NCI-H146 (cell line): ENCODE data around the gene CLDN2.

Experiments
- DNase-seq: peaks from one replicate; lab custom pipeline; 2025; lab: John Stamatoyannopoulos, UW

Gene CLDN2

DNA sequence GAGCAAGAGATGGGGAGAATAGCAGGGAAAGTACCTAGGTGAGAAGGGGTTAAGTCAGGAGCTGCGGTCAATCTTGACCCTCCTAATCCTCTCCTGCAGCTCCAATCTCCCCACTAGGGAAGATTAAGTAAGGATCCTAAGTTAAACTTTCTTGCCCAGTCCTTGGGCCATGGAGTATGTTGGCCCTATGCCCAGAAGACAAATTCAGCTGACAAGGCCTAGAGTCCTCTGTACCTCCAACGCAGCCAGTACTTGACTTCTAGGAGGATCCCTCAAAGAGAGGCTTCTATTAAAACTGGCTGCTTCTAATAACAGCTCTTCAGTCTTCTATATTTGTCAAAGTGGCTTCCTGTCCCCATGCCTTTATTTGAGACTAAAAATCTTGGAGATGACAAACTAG is 1.4 kb downstream of the CLDN2 start:
- DNase-seq: no peak

DNA sequence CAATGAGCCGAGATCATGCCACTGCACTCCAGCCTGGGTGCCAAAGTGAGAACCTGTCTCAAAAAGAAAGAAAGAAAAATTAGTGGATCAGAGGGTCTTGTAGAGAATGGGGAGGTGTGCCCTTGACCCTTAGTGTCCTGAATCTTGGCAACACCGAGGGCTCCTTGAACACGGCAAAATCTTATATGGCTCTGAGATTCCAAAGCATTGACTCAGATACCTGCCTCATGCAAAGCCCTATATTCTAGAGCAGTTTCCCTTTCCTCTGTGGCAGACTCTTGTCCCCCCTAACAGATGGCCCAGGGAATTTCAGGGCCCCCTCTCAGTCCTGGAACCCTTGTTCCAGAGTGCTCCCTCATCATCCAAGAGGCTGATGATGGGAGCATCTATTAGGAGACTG is 6.8 kb downstream of the CLDN2 start:
- DNase-seq: no peak

DNA sequence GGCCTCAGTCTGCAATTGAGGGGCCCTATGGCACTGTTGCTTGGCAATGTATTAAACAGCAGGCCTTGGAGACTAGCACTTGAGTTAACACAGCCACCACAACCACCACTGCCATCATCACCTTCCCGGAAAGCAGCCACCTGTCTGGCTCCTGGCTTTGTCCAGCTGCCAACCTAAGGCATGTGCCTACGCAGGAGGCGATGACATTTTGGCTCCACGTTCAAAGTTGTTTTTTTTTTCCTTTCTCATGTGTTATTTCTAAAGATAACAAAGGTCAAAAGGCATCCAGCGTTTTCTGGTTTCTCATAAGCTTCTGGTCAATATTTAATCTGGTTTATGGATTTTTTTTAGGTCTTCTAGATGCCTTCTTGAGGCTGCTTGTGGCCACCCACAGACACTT is 7.5 kb downstream of the CLDN2 start:
- no peak for DNase-seq

DNA sequence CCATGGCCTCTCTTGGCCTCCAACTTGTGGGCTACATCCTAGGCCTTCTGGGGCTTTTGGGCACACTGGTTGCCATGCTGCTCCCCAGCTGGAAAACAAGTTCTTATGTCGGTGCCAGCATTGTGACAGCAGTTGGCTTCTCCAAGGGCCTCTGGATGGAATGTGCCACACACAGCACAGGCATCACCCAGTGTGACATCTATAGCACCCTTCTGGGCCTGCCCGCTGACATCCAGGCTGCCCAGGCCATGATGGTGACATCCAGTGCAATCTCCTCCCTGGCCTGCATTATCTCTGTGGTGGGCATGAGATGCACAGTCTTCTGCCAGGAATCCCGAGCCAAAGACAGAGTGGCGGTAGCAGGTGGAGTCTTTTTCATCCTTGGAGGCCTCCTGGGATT is 8.0 kb downstream of the CLDN2 start:
- no peak for DNase-seq

DNA sequence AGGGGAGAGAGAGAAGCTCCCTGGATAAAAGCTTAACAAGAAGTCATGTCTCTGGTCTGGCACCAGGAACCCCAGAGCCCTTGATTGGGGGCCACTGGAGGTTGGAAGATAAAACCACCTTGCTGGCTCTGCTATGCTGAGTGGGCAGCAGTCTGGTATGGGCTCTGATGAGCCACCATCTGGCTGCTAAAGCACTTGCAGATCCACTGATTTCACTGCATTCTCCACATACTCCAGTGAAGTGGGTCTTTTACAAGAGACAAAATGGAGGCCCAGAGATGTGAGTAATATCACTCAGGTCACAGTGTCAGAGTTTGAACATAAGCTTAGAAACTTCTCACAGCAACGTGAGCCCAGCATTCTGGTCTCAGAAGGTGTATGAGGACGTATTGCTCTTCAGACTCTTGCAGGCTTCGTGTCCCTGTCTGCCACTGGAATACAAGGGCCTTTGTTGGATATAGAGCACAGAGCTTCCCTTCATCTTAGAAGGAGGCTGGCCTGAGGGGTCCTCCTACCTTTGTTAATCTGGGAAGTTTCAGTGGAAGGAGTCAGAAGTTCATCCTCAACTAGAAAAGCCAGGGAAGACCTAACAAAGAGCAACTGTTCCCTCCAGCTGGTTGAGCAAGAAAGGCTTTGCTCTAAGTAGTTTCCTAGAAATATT is 11.8 kb downstream of the CLDN2 start:
- no peak for DNase-seq

DNA sequence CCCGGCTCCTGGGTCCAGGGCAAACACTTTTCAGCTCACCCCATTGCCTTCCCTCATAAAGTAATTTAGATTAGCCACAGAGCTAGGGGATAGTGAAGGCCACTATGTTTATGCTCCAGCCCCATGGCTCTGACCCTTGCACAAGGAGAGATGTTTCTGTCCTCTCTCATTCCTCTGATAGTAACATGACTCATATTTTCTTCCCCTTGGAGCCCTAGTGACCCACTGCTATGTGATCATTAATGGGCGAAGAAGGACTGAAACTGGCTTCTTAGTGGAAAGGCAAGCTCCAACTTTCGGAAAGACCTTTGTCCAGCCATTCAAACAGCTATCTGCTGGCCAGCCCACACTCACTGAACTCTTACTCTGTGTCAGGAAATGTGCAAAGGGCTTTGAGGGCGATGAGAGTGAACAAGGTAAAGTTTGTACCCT is 12.3 kb downstream of the CLDN2 start:
- no peak for DNase-seq

DNA sequence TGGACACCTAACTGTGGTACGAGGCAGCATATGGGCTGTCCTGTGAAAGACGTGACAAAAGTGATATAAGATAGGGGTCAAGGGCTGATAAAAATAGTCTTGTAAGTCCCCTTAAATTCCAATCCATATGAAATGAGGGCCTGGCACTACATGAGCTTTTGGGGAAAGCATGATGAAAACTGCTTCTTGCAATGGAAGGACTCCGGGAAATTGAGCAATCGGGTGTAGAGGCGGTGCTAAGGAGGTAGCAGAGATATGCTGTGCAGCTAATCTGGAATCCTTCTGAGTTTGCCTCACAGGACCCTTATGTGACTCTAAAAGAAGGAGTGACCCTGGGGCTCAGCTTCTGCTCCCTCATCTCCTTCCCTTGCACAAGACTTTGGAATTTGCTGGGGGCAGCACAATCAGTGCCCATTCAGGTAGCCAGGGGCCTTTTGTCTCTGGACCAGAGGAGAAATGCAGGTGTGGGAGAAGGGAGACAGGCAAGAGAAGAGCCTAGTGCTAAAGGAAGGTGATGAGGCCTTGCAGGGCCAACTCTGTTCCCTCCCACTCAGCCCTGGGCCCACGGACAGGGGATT is 12.8 kb downstream of the CLDN2 start:
- DNase-seq: no peak

DNA sequence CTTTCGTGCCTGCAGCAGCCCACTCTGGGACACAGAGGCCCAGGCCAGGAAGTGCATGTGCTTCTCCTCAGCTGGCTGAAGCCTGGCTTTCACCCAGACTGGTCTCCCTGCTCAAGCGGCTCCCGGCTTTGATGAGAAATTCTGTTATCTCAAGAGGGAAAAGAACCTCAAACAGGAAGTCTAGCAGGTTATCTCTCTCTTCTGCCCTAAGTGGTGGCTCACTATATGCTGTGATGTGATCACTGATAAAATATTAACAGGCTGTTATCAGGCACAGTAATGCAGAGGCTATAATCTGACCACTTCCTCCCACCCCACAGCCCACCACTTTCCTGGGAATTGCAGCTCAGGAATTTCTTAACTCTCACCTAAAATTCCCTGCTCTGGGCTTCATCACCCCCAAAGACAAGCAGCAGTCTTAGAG is 13.3 kb downstream of the CLDN2 start:
- no peak for DNase-seq

DNA sequence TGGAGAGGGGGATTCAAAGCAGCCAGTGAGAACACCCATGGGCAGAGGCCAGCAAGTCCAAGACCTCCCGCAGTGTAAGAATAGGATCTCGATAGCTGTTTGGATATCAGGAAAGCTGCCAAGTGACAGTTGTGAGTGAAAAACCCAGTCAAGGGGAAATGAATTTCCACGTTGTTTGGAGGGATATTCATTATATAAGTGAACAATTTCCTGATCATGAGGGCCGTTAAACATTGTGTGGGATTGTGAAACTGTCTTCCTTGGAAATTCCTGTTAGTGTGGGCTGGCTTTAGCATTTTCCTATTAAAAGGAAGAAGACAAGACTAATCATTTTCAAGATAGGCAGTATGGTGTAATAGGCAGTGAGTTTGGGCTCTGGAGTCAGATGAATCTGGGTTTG is 15.0 kb downstream of the CLDN2 start:
- DNase-seq: no peak

DNA sequence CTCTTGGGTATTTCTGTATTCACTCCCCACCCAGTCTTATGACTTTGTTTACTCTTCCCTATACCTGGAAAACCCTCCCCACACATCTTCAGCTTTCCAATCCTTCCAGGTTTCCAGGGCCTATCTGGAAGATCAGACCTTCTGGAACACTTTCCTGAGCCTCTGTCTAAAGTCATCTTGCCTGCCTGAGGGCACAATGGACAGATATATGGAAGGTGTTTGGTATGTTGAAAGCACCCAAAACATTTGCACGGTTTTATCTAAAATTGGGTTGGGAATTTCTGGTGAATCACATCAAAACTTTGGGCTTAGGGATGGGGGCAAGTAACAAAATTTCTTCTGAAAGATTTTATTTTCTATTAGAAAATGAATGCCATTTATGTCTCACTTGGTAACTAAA is 16.0 kb downstream of the CLDN2 start:
- no peak for DNase-seq

DNA sequence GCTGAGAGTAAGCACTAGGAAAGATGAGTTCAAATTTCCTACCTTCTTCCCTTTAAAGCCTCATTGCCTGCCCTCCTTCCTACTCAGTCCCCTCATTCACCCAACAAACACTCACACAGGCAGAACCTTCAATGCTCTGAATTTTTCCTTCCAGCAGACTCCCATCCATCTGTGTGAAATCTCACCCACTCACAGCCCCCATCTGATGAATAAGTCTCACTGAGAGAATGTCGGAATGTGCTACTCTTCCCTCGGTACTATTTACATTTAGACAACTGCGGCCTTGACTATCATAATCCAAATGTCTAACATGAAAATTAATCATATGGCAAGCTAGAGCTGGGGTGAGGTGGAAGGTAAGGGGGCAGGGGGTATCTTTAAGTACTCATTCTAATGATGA is 19.4 kb downstream of the CLDN2 start:
- DNase-seq: no peak

DNA sequence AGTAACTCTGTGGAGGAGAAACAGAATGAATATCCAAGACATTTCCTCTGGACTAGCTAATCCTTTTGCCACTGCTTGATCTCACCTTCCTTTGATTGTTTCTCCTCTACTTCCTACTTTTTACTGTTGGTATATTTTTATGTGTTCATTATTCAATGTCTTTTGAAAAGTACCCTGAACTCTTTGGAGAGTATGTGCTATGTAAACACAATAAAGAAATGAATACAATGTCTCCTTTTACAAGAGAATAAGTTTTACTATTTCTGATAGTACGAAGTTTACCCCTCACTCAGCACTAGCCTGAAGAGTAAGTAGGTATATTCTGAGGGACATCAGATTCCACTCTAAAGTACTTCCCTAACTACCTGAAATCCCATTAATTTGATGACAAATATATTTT is 19.9 kb downstream of the CLDN2 start:
- DNase-seq: no peak

DNA sequence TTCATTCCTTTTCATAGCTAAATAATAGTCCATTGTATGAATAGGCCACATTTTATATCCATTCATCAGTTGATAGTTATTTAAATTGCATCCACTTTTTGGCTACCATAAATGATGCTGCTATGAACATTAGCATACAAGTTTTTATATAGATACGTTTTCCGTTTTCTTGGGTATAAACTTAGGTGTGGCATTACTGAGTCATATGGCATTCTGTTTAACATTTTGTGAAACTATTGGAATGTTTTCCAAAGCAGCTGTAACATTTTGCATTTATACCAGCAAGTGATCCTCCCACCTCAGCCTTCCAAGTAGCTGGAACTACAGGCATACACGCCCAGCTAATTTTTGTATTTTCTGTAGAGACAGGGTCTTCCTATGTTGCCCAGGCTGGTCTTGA is 26.3 kb downstream of the CLDN2 start:
- no peak for DNase-seq

DNA sequence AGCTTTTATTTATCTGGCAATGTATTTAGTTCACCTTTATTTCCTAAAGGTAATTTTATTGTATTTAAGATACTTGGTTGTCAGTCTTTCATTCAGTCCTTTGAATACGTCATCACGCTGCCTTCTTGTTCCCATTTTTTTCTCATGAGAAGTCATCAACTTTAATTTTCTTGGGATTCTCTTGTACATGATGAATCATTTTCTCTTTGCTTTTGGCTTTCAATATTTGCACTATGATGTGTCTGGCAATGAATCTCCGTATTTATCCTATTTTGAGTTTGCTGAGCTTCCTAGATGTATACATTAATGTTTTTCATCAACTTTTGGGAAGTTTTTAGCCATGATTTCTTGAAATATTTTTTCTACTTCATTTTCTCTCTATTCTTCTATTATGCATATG is 28.4 kb downstream of the CLDN2 start:
- DNase-seq: no peak

DNA sequence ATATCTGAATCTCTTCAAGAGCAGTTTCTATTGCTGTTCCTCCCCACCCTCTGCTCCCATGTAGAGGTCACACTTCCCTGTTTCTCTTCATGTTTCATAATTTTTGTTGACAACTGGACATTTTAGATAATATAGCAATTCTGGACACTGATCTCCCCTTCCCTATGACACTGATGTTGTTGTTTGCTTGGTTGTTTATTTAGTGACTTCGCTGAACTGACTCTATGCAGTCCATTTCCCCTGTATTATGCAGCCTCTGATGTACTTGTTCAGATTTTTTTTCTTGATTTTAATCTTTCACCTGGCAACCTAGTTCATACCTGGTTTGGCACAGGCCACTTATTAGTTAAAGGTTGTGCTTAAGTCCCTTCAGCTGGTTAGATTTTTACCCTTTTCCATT is 29.2 kb downstream of the CLDN2 start:
- no peak for DNase-seq

DNA sequence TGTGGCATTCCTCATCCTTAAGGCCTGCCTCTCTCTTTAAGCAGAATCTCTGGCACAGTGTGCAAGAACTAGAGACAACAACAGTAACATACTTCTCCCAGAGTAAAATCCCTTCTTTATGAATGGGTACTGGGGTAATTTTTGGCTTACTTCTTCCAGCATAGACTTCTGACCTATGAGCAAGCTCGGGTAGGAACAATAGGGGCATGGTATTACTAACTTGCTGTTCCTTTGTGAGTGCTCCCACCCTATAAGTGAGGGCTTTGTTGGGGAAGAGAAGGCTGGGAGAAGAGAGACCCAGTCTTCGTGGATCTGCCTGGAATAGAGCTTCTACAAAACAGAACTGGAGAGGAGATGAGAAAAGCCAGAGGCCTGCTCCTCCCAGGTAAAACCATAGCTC is 30.2 kb downstream of the CLDN2 start:
- DNase-seq: no peak

DNA sequence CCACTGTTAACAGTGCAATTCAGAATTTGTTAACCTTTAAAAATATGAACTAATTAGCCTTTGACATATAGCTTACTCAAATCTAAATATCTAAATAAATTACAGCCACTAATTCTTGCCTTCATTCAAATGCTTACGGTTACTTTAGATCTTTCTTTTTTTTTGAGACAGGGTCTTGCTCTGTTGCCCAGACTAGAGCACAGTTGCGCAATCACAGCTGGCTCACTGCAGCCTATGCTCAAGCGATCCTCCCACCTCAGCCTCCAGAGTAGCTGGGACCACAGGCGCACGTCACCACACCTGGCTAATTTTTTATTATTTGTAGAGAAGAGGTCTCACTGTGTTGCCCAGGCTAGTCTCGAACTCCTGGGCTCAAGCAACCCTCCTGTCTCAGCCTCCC is 31.0 kb downstream of the CLDN2 start:
- no peak for DNase-seq

DNA sequence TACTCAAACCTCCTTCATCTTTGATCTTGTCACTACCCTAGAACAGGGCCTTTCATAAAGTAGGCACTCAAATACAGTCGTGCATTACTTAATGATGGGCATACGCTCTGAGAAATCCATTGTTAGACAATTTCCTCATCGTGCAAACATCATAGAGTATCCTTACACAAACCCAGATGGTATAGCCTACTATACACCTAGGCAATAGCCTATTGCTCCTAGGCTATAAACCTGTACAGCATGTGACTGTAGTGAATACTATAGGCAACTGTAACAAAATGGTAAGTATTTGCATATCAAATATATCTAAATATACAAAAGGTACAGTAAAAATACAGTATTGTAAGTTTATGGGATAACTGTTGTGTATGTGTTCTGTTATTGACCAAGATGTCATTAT is 31.9 kb downstream of the CLDN2 start:
- DNase-seq: no peak

DNA sequence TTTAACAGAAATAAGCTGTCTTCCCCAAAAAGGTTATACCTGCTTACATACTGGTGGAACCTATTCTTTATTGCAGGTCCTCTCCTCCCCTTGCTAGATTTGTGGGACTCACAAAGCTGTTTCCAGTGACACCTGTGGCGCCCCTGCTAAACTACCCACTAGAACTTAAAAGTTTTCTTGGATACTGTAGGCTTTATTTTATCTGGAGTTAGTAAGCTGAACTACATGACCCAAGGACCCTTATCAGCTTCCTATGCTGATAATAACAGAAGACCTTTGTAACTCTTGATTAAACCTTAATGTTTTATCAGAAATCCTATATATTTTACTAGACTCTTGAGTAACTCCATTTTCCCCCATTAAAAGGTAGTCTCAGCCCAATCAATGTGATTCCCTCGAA is 32.3 kb downstream of the CLDN2 start:
- DNase-seq: no peak

DNA sequence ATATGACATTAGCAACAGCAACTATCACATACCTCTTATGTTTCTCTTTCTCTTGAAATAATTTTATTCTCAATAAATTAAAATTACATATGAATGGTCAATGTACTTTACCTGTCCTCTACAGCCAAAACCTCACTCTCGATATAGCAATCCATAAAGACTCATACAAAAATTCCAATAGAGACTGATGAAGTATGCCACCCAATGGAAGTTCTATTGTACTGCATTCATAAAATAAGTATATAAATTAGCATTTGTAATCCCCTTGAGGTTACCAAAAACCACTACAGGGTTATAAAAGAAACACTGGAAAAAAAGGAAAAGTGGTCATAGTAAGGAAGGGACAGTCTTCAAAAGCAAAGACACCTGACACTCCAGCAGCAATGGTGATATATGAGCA is 32.8 kb downstream of the CLDN2 start:
- no peak for DNase-seq

DNA sequence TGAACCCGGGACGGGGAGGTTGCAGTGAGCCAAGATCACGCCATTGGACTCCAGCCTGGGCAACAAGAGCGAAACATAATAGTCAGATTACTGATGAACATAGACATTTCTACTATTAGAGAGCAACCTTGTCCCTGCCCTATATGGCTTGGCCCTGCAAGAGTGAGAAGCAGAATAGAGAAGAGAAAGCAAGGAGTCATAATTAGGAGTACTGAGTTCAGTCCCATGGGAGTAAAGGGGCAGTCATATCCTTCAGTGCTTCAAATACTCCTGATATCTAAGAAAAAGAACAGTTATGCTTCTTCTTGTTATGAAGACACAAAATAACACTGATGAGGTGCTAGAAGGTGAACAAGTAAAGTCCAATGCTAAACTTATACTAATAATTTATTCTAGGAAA is 33.8 kb downstream of the CLDN2 start:
- DNase-seq: no peak

DNA sequence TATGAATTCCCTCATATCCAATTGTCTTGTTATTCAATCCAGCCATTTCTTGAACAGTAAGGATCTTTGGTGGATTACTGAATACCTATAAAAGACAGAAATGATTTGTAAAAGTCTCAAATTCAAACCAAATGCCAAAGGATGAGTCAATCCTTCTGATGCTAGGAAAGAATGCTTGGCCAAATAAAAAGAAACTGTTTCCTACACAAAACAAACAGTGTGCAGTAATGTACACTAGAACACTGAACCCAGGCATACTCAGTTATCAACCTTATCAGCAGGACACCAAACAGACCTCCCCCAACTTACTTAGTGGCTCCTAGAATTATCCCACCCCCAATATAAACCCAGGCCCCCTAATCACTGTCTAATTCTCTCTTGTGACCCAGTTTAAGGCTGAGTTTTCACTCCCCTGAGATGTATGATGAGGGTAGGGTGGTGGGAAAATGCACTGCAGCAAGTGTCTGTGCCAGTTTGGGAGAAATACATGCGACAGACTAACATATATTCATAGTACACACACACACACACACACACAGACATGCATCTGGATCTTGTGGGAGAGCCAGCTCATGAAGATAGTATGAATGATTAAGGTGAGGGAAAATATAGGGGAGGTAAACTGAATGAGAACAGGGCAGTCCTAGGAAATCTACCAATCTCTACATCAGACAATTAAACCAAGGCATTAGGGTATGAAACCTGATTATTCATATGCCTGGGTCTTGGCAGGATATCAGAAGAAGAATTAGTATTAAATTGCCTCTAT is 35.0 kb downstream of the CLDN2 start:
- DNase-seq: no peak

DNA sequence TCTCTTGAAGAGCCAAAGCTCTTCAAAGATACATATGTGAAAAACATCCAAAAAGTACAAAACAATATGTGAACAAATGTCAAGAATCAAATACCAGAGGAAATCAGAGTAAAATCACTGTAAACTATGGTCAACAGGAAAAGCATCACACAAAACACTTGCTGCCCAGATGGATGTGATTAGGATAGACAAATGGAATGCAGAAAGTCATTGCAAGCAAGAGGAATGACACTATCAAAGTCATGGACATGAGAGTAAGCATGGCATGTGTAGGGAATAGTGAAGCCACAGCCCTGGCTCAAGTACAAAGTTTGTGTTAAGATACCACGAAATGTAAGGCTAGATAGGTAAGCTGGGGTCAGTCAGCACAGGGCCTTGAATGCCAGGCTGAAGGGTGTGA is 37.7 kb downstream of the CLDN2 start:
- no peak for DNase-seq

DNA sequence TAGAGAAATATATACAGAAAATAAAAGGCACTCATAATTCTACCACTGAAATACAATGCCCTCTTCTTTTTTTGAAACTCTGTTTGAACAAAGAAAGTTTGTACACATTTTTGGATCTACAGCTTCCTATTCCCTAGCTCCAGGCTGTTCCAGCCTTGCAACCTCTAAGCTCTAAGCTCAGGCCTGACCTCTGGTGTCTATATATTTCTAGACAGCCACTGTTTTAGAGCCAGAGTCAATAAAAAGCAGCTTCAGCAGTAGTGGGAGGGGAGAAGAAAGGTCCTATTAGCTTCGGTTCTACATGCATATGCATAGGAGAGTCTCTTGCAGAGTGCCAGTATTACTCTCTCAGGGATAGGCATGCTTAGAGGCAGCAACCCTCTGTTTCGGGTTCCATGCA is 39.7 kb downstream of the CLDN2 start:
- DNase-seq: no peak
